Right cardiac atrium (tissue), 5 donors: ENCODE data around the gene BCL11B. TPM values are rescaled to one million over a fixed set of nuclear protein-coding genes. Genes with fewer than 3 reads are reported as not detected.

Experiments
- ATAC-seq, 2 donors: fragments of 200-7000 bp; cut with Tn5 transposase; one replicate each; pipeline versions ENCODE4 v1.8.0 to v1.9.1; 2020; ENCODE audit warnings: moderate library complexity in 2 of 2, mild to moderate bottlenecking in 1 of 2
- DNase-seq, 3 donors: peaks; one replicate each; pipeline ENCODE4 v3.0.0-alpha.2; 2020
- H3K27ac ChIP-seq: one replicate; pipeline ENCODE4 v1.5.1; 2013; ENCODE audit warnings: mild to moderate bottlenecking, low read length, control low read depth, moderate library complexity
- H3K27me3 ChIP-seq: one replicate; pipeline ENCODE4 v1.6.1; 2013; ENCODE audit not compliant: control insufficient read depth, insufficient read depth
- H3K4me1 ChIP-seq: one replicate; pipeline ENCODE4 v1.6.1; 2013; ENCODE audit warnings: low read length; ENCODE audit not compliant: control insufficient read depth, insufficient read depth
- H3K4me3 ChIP-seq: one replicate; pipeline ENCODE4 v1.5.1; 2013; ENCODE audit warnings: low read length, control low read depth
- H3K9me3 ChIP-seq: one replicate; pipeline ENCODE4 v1.6.1; 2013; ENCODE audit warnings: low read length; ENCODE audit not compliant: control insufficient read depth
- WGBS: extraction: QIAGEN DNeasy Blood & Tissue Kit; methylation state at CpG from one replicate; pipeline ENCODE4 v1.1.7; 2013; 5-methylcytosine and 5-hydroxymethylcytosine counted together
- intact Hi-C, 4 donors: fragments of 100-400 bp; cut with DNase I; formaldehyde crosslinking; loops; one replicate each; pipeline versions ENCODE4 v1.11.0 to v1.14.0; 2022 to 2023
- polyA plus RNA-seq: library from polyadenylated mRNA; stranded (reverse); fragments of 200-250 nt; gene quantifications from one replicate; pipeline ENCODE4 v1.2.3, GENCODE V29; 2013
- total RNA-seq, 4 donors: library from RNA; stranded (reverse); fragmentation: NEBNext Ultra II Directional; extraction: Animal tissue kit (Norgen Biotek cat#: 25700); gene quantifications; one replicate each; pipeline ENCODE4 v1.2.1, GENCODE V29; 2021
- donor health status: healthy with polysubstance abuse.
- donor health status: DM: no; HTN: yes; CAD: no.
- donor health status: DM: no; HTN: no; CAD: no.
- donor health status: DM: no; HTN: yes; CAD: no; lungs with severe emphysema.
- donor health status: DM: yes; HTN: yes; CAD: no.

The BCL11B gene
- total and polyA plus RNA-seq, 5 donors = 0.05 to 0.63 (median 0.21) TPM

- DNase-seq (no peak), ATAC-seq (no peak)
- 89% methylated on average over 8 of the region's 8 CpGs for WGBS
- H3K27me3 ChIP-seq = no peaks in the 10 kb centered on the region
- no peak overlapping the region for H3K27ac ChIP-seq
- intact Hi-C loops = no loop called here
- H3K4me3 ChIP-seq = no peak overlapping the region
- no peaks in the 10 kb centered on the region for H3K9me3 ChIP-seq
- peaks cover 2% of the 10 kb centered on the region for H3K4me1 ChIP-seq
Observed at GRCh38 chr14:99157246-99157645, 114.8 kb downstream of the BCL11B start.

DNA sequence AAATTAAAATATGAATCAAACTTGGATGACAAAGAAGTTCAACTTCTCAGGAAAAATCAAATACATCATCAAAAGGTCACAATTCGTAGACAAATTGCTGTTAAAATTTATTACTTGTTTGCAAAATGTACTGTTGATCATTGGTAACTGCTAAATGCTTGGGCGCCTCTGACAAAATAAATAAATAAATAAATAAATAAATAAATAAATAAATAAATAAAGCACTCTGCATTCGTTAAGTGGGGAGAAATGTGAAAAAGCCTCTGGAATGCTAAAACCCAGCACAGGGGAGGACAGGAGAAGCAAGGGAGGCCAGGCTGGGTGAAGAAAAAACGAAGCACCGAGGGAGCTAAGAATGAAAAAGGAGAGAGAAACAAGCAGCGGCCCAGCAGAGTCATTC, 115.2 kb downstream of the BCL11B start:
- Histone ChIP-seq H3K27me3 (no peaks in the 10 kb centered on the region), H3K9me3 (no peaks in the 10 kb centered on the region), H3K4me1 (peaks cover 2% of the 10 kb centered on the region), H3K4me3 (no peak overlapping the region), H3K27ac (no peak overlapping the region)
- DNase-seq = no peak
- no peak for ATAC-seq
- 88% methylated on average over 6 of the region's 6 CpGs for WGBS
- intact Hi-C loops = no loop called here

- WGBS = 74% methylated on average over 7 of the region's 7 CpGs
- Histone ChIP-seq H3K4me3 (no peak overlapping the region), H3K4me1 (peaks cover 2% of the 10 kb centered on the region), H3K27me3 (no peaks in the 10 kb centered on the region), H3K27ac (no peak overlapping the region), H3K9me3 (no peaks in the 10 kb centered on the region)
- DNase-seq (no peak), ATAC-seq (no peak)
- intact Hi-C loops = no loop called here
Observed at GRCh38 chr14:99156090-99156425, 115.9 kb downstream of the BCL11B start.

DNA sequence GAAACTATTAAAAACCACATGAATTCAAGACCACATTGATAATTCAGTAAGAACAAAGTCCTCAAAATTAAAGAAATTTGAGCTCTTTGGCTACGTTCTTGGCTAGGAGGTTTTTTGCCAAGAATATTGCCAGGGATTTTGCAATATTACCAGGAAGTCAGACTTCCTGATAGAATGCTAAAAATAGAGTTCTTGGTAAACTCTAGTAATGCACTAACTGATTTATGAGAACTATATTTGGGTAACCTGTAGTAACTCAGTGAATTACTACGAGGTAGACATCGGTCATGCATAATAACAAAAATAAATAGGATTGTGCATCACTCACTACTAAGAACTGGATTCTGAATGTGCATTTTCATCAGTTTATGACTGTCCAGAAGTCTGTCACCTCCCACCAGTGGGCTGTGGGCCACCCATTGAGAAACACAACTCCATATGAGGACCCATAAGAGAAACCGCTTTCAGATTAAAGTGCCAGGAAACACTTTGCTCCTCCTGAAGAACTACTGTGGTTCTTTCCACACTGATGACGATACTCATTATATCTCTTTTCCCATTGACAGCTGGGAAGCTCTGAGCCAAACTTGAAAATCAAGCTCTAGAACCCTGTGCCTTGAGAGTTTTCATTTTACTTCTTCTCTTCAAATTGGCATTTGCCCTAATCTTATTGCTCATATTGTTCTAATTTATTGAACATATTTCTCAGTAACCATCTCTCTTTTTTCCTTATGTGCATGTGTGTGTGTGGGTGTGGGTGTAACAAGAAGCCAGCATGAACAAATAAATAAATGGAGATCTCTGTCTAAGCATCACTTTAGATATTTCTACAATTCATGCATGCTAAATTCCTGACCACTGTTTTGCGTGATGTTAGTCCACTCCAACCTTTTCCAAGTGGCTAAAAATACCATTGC, 116.6 kb downstream of the BCL11B start:
- 58% methylated on average over 6 of the region's 6 CpGs for WGBS
- Histone ChIP-seq H3K27me3 (no peaks in the 10 kb centered on the region), H3K4me3 (no peak overlapping the region), H3K4me1 (peaks cover 2% of the 10 kb centered on the region), H3K9me3 (no peaks in the 10 kb centered on the region), H3K27ac (no peak overlapping the region)
- no peak for ATAC-seq
- no peak for DNase-seq
- intact Hi-C loops = no loop called here

DNA sequence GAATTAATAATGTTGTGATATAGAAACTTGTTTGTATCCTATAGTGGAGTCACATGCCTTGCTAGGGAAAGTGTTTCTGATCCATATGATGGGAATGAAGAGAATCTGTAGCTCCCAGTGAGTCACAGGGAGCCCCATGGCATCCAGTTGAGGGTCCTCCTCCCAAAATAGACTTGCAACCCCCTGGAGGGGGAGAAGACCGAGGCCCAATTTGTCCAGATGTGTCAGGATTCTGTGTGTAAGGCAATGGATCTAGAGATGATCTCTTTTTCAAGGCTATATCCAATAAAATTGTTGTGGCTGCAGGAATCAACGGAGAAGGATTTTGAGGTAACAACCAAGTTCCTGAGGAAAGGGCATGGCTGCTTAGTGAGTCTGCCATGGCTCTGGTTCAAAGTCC, 121.8 kb downstream of the BCL11B start:
- no peak overlapping the region for H3K27ac ChIP-seq
- DNase-seq (no peak), ATAC-seq (no peak)
- H3K9me3 ChIP-seq = no peaks in the 10 kb centered on the region
- intact Hi-C loops = no loop called here
- H3K4me3 ChIP-seq = no peak overlapping the region
- 64% methylated on average over 2 of the region's 2 CpGs for WGBS
- no peaks in the 10 kb centered on the region for H3K4me1 ChIP-seq
- no peaks in the 10 kb centered on the region for H3K27me3 ChIP-seq

- intact Hi-C loops = no loop called here
- H3K9me3 ChIP-seq = no peaks in the 10 kb centered on the region
- H3K27ac ChIP-seq = no peak overlapping the region
- ATAC-seq = no peak
- H3K4me3 ChIP-seq = no peak overlapping the region
- DNase-seq = no peak
- no peaks in the 10 kb centered on the region for H3K4me1 ChIP-seq
- WGBS = 78% methylated on average over 22 of the region's 22 CpGs
- H3K27me3 ChIP-seq = no peaks in the 10 kb centered on the region
Observed at GRCh38 chr14:99148861-99149610, 123.0 kb downstream of the BCL11B start.

DNA sequence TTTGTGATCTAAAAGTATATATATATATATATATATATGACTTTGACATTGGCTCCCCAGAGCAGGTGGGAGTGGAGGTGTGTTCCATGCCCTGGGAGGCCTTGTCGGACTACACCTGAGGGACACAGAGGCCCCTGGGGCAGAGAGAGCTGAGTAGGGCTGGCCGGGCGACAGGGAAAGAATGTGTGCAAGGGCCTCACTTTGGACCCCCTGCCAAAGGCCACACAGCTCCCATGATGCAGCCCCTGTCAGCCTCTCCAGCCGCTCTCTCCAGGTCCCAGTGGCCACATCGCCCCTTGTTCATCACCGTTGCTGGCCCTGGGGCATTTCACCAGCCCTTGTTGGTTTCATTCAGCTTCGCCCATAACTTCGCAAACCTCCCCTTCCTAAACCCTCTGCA, 123.9 kb downstream of the BCL11B start:
- Histone ChIP-seq H3K4me3 (no peak overlapping the region), H3K9me3 (no peaks in the 10 kb centered on the region), H3K27me3 (no peaks in the 10 kb centered on the region), H3K27ac (no peak overlapping the region), H3K4me1 (no peaks in the 10 kb centered on the region)
- no peak for DNase-seq
- intact Hi-C loops = no loop called here
- no peak for ATAC-seq
- WGBS = 88% methylated on average over 8 of the region's 8 CpGs

DNA sequence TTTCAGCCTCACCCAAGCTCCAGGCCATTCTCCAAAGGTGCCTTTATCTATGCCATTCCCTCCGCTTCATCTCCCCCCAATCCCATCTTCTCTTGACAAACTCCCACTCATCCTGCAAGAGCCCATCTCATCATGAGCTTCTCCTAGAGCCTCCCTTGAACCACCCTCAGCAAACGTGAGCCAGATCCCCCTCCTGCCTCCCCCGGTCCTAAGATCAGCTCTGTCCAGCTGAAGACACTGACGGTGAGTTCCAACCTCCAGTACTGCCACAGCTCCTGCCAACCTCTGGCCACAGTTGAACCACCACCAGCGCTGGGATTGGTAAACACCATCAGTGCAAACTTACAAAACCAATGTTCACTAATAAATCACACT, 124.6 kb downstream of the BCL11B start:
- ATAC-seq = no peak
- Histone ChIP-seq H3K4me1 (no peaks in the 10 kb centered on the region), H3K27me3 (no peaks in the 10 kb centered on the region), H3K9me3 (no peaks in the 10 kb centered on the region), H3K27ac (no peak overlapping the region), H3K4me3 (no peak overlapping the region)
- DNase-seq = no peak
- WGBS = 63% methylated on average over 5 of the region's 5 CpGs
- intact Hi-C loops = no loop called here

GRCh38 chr14:99146616-99147365, 125.2 kb downstream of the BCL11B start:
- Histone ChIP-seq H3K27ac (no peak overlapping the region), H3K4me1 (no peaks in the 10 kb centered on the region), H3K4me3 (no peak overlapping the region), H3K9me3 (no peaks in the 10 kb centered on the region), H3K27me3 (no peaks in the 10 kb centered on the region)
- DNase-seq = no peak
- 88% methylated on average over 27 of the region's 27 CpGs for WGBS
- intact Hi-C loops = no loop called here
- ATAC-seq = no peak

GRCh38 chr14:99145307-99145706, 126.7 kb downstream of the BCL11B start:
- WGBS = 87% methylated on average over 4 of the region's 4 CpGs

GRCh38 chr14:99143793-99144192, 128.2 kb downstream of the BCL11B start:
- Histone ChIP-seq H3K9me3 (no peaks in the 10 kb centered on the region), H3K27ac (no peak overlapping the region), H3K4me3 (no peak overlapping the region), H3K27me3 (no peaks in the 10 kb centered on the region), H3K4me1 (no peaks in the 10 kb centered on the region)
- 47% methylated on average over 4 of the region's 4 CpGs for WGBS
- DNase-seq (no peak), ATAC-seq (no peak)
- intact Hi-C loops = no loop called here

More at GRCh38 chr14:99145307-99145706, 126.7 kb downstream of the BCL11B start:
- ATAC-seq = no peak
- H3K4me3 ChIP-seq = no peak overlapping the region
- H3K4me1 ChIP-seq = no peaks in the 10 kb centered on the region
- H3K9me3 ChIP-seq = no peaks in the 10 kb centered on the region
- DNase-seq = no peak
- H3K27ac ChIP-seq = no peak overlapping the region
- intact Hi-C loops = no loop called here
- H3K27me3 ChIP-seq = no peaks in the 10 kb centered on the region
